Suprapubic skin (tissue), 4 donors: Measurements from ENCODE around the gene KCNJ1. TPM values are rescaled to one million over a fixed set of nuclear protein-coding genes. Genes with fewer than 3 reads are reported as not detected.
A peak's percentile ranks its signal among the peaks of the same experiment; 100 is the strongest.

Experiments
- DNase-seq, 2 donors: peaks; one replicate each; pipeline ENCODE4 v3.0.0-alpha.2; 2019; ENCODE audit warnings: low spot score in 2 of 2
- H3K27ac ChIP-seq: fragments of 200-600 bp; sonication (generic); one replicate; pipeline ENCODE4 v1.5.1; 2019
- H3K27me3 ChIP-seq: fragments of 200-600 bp; sonication (generic); one replicate; pipeline ENCODE4 v1.5.1; 2019
- H3K36me3 ChIP-seq: fragments of 200-600 bp; sonication (generic); one replicate; pipeline ENCODE4 v1.5.1; 2019
- H3K4me1 ChIP-seq: fragments of 200-600 bp; sonication (generic); one replicate; pipeline ENCODE4 v1.5.1; 2019
- H3K4me3 ChIP-seq: fragments of 200-600 bp; sonication (generic); one replicate; pipeline ENCODE4 v1.5.1; 2019; ENCODE audit warnings: mild to moderate bottlenecking
- H3K9me3 ChIP-seq: fragments of 200-600 bp; sonication (generic); one replicate; pipeline ENCODE4 v1.5.1; 2019
- EP300 ChIP-seq: sonication (generic); formaldehyde crosslinking; IDR thresholded peaks from one replicate; pipeline ENCODE4 v1.6.1; 2017; ENCODE audit warnings: antibody characterized with exemption
- POLR2A ChIP-seq, 2 donors: fragments of 450-650 bp; IDR thresholded peaks; one replicate each; pipeline ENCODE4 v1.6.1; 2017; ENCODE audit warnings: antibody characterized with exemption in 2 of 2, mild to moderate bottlenecking in 2 of 2, moderate library complexity in 2 of 2
- POLR2AphosphoS5 ChIP-seq, 3 donors: sonication (generic); formaldehyde crosslinking; IDR thresholded peaks; one replicate each; pipeline ENCODE4 v1.6.1; 2017; ENCODE audit warnings: antibody characterized with exemption in 3 of 3
- WGBS: methylation state at CpG from one replicate; pipeline ENCODE4 v1.1.5; 2018; 5-methylcytosine and 5-hydroxymethylcytosine counted together
- total RNA-seq, 4 donors: library from RNA; depleted of rRNA; stranded (reverse); fragments of >200 nt; gene quantifications; one replicate each; pipeline ENCODE4 v1.1.0, GENCODE V29; 2016
- TF ChIP-seq, protein P1 (sequence below), 2 donors: fragments of 200-600 bp in 1 of 2; fragments of 450-650 bp in 1 of 2; sonication (generic) in 1 of 2; IDR thresholded peaks; one replicate each; pipeline ENCODE4 v1.5.1; 2016 to 2019; ENCODE audit warnings: antibody characterized with exemption in 2 of 2, mild to moderate bottlenecking in 1 of 2, moderate library complexity in 1 of 2

The KCNJ1 gene
- total RNA-seq, 4 donors from 2014 or later, result 0.18 to 3.0 TPM; not detected in 2

- WGBS, result 71% methylated on average over 4 of the region's 4 CpGs
Observed at GRCh38 chr11:128828350-128828749, 38.7 kb downstream of the KCNJ1 start.

DNA sequence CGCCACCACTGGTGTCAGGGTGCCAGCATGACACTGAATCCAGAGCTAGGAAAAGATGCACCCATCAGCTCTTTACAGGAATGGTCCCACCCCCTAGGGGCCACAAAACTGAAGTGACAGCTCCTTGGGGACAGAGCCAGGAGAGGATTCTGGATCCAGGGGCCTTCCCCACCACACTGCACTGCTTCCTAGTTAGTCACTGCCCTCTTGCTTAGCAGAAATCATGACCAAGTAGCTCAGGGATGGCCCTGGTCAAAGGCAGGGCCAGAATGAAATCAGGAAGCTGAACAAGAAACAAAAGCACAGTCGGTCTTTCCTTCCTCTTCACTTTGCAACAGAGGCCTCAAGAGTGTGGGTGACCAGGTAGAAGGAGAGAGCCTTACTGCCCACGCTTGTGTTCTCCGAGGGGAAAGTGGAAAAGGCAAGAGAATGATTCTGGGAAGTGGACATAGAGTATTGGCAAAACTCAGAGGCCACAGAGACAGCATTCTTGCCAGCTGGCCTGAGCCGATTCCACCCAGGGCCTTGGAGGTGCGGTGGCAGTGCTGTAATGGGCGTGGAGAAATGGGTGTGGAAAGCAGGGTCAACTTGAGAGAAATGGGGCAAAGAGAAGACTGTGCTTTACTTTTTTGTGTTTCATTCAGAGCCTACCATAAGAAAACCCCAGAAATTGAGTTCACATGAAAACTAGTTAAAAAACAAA lies 39.8 kb downstream of the KCNJ1 start:
- 82% methylated on average over 6 of the region's 7 CpGs for WGBS

More at GRCh38 chr11:128828350-128828749, 38.7 kb downstream of the KCNJ1 start:
- H3K27ac ChIP-seq, result no peak overlapping the region
- peaks cover 9% of the 10 kb centered on the region for H3K27me3 ChIP-seq
- DNase-seq, result no peak
- TF ChIP-seq POLR2A (IDR thresholded peaks at IDR 0.05) (no peak), POLR2AphosphoS5 (IDR thresholded peaks at IDR 0.05) (no peak), EP300 (no peak)
- TF ChIP-seq, protein P1, sequence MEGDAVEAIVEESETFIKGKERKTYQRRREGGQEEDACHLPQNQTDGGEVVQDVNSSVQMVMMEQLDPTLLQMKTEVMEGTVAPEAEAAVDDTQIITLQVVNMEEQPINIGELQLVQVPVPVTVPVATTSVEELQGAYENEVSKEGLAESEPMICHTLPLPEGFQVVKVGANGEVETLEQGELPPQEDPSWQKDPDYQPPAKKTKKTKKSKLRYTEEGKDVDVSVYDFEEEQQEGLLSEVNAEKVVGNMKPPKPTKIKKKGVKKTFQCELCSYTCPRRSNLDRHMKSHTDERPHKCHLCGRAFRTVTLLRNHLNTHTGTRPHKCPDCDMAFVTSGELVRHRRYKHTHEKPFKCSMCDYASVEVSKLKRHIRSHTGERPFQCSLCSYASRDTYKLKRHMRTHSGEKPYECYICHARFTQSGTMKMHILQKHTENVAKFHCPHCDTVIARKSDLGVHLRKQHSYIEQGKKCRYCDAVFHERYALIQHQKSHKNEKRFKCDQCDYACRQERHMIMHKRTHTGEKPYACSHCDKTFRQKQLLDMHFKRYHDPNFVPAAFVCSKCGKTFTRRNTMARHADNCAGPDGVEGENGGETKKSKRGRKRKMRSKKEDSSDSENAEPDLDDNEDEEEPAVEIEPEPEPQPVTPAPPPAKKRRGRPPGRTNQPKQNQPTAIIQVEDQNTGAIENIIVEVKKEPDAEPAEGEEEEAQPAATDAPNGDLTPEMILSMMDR (IDR thresholded peaks at IDR 0.05), result no peak
- peaks cover 12% of the 10 kb centered on the region for H3K4me1 ChIP-seq
- H3K36me3 ChIP-seq, result no peaks in the 10 kb centered on the region
- no peak overlapping the region for H3K4me3 ChIP-seq
- H3K9me3 ChIP-seq, result no peaks in the 10 kb centered on the region

GRCh38 chr11:128825050-128825784 lies 41.9 kb downstream of the KCNJ1 start:
- DNase-seq, result no peak
- no peak overlapping the region for H3K27ac ChIP-seq
- no peak for TF ChIP-seq EP300
- no peak for TF ChIP-seq POLR2AphosphoS5 (IDR thresholded peaks at IDR 0.05)
- TF ChIP-seq POLR2A (IDR thresholded peaks at IDR 0.05), result no peak
- TF ChIP-seq, protein P1 (IDR thresholded peaks at IDR 0.05), result no peak
- H3K9me3 ChIP-seq, result no peaks in the 10 kb centered on the region
- peaks cover 6% of the 10 kb centered on the region for H3K4me1 ChIP-seq
- no peaks in the 10 kb centered on the region for H3K36me3 ChIP-seq
- H3K4me3 ChIP-seq, result no peak overlapping the region
- peaks cover 6% of the 10 kb centered on the region for H3K27me3 ChIP-seq
- 93% methylated on average over 14 of the region's 20 CpGs for WGBS

More for the DNA sequence above, 39.8 kb downstream of the KCNJ1 start:
- Histone ChIP-seq H3K9me3 (no peaks in the 10 kb centered on the region), H3K4me1 (peaks cover 12% of the 10 kb centered on the region), H3K36me3 (no peaks in the 10 kb centered on the region), H3K4me3 (no peak overlapping the region), H3K27ac (no peak overlapping the region), H3K27me3 (peaks cover 6% of the 10 kb centered on the region)
- TF ChIP-seq, protein P1 (IDR thresholded peaks at IDR 0.05), result no peak
- TF ChIP-seq EP300 (no peak), POLR2A (IDR thresholded peaks at IDR 0.05) (no peak), POLR2AphosphoS5 (IDR thresholded peaks at IDR 0.05) (no peak)
- no peak for DNase-seq

- 32% methylated on average over 52 of the region's 68 CpGs for WGBS
- no peak overlapping the region for H3K27ac ChIP-seq
- no peak for DNase-seq
- no peaks in the 10 kb centered on the region for H3K9me3 ChIP-seq
- H3K36me3 ChIP-seq, result no peaks in the 10 kb centered on the region
- peaks cover 6% of the 10 kb centered on the region for H3K27me3 ChIP-seq
- H3K4me1 ChIP-seq, result peaks cover 6% of the 10 kb centered on the region
- TF ChIP-seq, protein P1 (IDR thresholded peaks at IDR 0.05), result no peak
- no peak for TF ChIP-seq POLR2A (IDR thresholded peaks at IDR 0.05)
- TF ChIP-seq POLR2AphosphoS5 (IDR thresholded peaks at IDR 0.05), result no peak
- no peak for TF ChIP-seq EP300
- peak overlapping the region; percentile 32 for H3K4me3 ChIP-seq
Observed at GRCh38 chr11:128824191-128825049, 42.7 kb downstream of the KCNJ1 start.
